ENCODE measurements around the gene RAPH1.

DNA sequence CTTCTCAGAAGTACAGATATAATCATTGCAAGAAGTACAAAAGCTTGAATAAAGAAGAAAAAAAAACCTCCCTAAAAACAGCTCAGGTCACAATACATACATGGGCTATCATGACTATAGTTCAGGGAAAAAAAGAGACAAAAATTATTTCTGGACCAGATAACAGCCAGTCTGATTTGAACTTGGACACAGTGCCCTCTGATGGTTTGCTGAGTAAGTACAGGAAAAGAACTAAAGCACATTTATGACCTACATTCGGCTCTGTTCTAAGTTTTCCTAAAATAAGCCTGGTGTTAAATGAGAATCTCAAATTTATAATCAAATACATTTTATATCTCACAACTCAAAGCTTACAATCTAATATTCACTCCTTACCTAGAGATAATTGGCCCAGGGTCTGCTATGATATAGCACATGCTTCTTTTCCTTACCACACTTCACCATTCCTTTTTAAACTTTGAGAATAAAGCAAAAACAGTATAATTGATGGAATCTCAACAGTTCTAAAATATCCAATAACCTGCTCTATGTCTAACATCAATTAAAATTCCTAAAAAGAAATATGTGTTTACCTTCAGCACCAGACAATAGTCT lies 81.1 kb downstream of the RAPH1 start:
- peak; percentile 78; the same call in 1 of the 2 replicates for TF ChIP-seq CTCF (IDR thresholded peaks at IDR 0.05)
- TF ChIP-seq, protein P1, sequence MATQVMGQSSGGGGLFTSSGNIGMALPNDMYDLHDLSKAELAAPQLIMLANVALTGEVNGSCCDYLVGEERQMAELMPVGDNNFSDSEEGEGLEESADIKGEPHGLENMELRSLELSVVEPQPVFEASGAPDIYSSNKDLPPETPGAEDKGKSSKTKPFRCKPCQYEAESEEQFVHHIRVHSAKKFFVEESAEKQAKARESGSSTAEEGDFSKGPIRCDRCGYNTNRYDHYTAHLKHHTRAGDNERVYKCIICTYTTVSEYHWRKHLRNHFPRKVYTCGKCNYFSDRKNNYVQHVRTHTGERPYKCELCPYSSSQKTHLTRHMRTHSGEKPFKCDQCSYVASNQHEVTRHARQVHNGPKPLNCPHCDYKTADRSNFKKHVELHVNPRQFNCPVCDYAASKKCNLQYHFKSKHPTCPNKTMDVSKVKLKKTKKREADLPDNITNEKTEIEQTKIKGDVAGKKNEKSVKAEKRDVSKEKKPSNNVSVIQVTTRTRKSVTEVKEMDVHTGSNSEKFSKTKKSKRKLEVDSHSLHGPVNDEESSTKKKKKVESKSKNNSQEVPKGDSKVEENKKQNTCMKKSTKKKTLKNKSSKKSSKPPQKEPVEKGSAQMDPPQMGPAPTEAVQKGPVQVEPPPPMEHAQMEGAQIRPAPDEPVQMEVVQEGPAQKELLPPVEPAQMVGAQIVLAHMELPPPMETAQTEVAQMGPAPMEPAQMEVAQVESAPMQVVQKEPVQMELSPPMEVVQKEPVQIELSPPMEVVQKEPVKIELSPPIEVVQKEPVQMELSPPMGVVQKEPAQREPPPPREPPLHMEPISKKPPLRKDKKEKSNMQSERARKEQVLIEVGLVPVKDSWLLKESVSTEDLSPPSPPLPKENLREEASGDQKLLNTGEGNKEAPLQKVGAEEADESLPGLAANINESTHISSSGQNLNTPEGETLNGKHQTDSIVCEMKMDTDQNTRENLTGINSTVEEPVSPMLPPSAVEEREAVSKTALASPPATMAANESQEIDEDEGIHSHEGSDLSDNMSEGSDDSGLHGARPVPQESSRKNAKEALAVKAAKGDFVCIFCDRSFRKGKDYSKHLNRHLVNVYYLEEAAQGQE (IDR thresholded peaks at IDR 0.05; ENCODE audit: insufficient read depth in 1 of 2, low read depth in 2 of 2, low read length in 1 of 2), result no peak
- no peak for TF ChIP-seq SIN3A (IDR thresholded peaks at IDR 0.05; ENCODE audit: borderline replicate concordance, insufficient read depth, low read depth, low read length)
- no peak for TF ChIP-seq POLR2AphosphoS5 (IDR thresholded peaks at IDR 0.05; ENCODE audit: low read depth, low read length)

Data from Panc1 (cell line).